ENCODE measurements around the gene TUBB2A.
"Not testable (repeated sequence)": the region's sequence is repeated elsewhere in the genome, so short reads cannot be mapped to it uniquely, and the experiment has no call there.

The TUBB2A gene

GRCh38 chr6:3202999-3203696 is 45.8 kb upstream of the TUBB2A start:
- no peaks in the 10 kb centered on the region for H3K27me3 ChIP-seq (ENCODE audit: control insufficient read depth, insufficient read depth, low read length)
- no peak overlapping the region for H3K9ac ChIP-seq
- no peaks in the 10 kb centered on the region for H3K9me3 ChIP-seq (ENCODE audit: control insufficient read depth, low read length)
- no peak for TF ChIP-seq CTCF (IDR thresholded peaks at IDR 0.05)
- H3K4me3 ChIP-seq (ENCODE audit: low read depth, low read length) = no peak overlapping the region
- no peaks in the 10 kb centered on the region for H3K36me3 ChIP-seq (ENCODE audit: control insufficient read depth, insufficient read depth, low read length)
- H3K79me2 ChIP-seq = no peaks in the 10 kb centered on the region
- H2AFZ ChIP-seq = no peak overlapping the region
- H3K4me1 ChIP-seq = no peaks in the 10 kb centered on the region
- no peak overlapping the region for H3K4me2 ChIP-seq (ENCODE audit: low read length)
- no peak overlapping the region for H3K27ac ChIP-seq

DNA sequence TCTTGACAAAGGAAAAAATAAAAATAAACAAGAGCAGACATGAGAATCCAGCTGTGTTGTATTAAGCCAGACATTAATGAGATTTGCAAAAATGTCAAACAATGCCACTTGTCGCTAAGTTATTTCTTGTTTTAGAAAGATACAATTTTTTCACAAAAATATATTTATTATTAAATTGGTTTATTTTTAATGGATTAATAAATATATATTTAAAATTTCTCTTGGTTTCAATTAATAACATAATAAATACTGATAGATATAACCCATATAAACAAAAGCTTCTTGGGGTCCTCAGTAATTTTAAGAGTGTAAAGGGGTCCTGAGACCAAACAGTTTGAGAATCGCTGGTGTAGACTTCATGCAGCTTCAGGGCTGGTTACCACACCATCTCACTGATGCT is 44.0 kb upstream of the TUBB2A start:
- no peak overlapping the region for H3K27ac ChIP-seq
- no peak overlapping the region for H2AFZ ChIP-seq
- no peak overlapping the region for H3K4me2 ChIP-seq (ENCODE audit: low read length)
- no peaks in the 10 kb centered on the region for H3K27me3 ChIP-seq (ENCODE audit: control insufficient read depth, insufficient read depth, low read length)
- no peak overlapping the region for H3K9ac ChIP-seq
- no peaks in the 10 kb centered on the region for H3K9me3 ChIP-seq (ENCODE audit: control insufficient read depth, low read length)
- H3K79me2 ChIP-seq = no peaks in the 10 kb centered on the region
- no peak overlapping the region for H3K4me3 ChIP-seq (ENCODE audit: low read depth, low read length)
- H3K36me3 ChIP-seq (ENCODE audit: control insufficient read depth, insufficient read depth, low read length) = no peaks in the 10 kb centered on the region
- no peaks in the 10 kb centered on the region for H3K4me1 ChIP-seq
- TF ChIP-seq CTCF (IDR thresholded peaks at IDR 0.05) = no peak

GRCh38 chr6:3200682-3201081 is 43.3 kb upstream of the TUBB2A start:
- H2AFZ ChIP-seq = no peak overlapping the region
- H3K36me3 ChIP-seq (ENCODE audit: control insufficient read depth, insufficient read depth, low read length) = no peaks in the 10 kb centered on the region
- TF ChIP-seq CTCF (IDR thresholded peaks at IDR 0.05) = no peak
- no peak overlapping the region for H3K9ac ChIP-seq
- no peak overlapping the region for H3K4me3 ChIP-seq (ENCODE audit: low read depth, low read length)
- no peaks in the 10 kb centered on the region for H3K27me3 ChIP-seq (ENCODE audit: control insufficient read depth, insufficient read depth, low read length)
- H3K79me2 ChIP-seq = no peaks in the 10 kb centered on the region
- no peak overlapping the region for H3K4me2 ChIP-seq (ENCODE audit: low read length)
- no peak overlapping the region for H3K27ac ChIP-seq
- H3K9me3 ChIP-seq (ENCODE audit: control insufficient read depth, low read length) = no peaks in the 10 kb centered on the region
- no peaks in the 10 kb centered on the region for H3K4me1 ChIP-seq

DNA sequence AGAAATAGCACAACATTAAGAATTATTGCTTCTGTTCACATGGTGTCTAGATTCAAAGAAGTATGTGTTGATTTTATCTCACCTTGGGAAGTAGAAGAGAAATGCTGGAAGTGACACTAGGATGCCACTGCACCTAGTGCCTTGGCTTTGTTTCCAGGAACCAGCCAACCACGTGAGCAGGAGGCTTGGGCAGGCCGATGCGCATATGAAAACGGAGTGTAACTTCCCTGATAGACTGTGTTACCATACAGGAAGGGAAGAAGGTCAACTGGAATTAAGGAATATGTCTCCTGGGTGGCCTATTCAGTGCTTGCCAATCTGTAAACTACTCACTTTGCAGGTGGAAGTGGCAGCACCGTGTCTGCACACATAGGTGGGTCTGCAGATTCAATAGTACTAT is 42.0 kb upstream of the TUBB2A start:
- Histone ChIP-seq H3K4me2 (ENCODE audit: low read length) (no peak overlapping the region), H3K36me3 (ENCODE audit: control insufficient read depth, insufficient read depth, low read length) (no peaks in the 10 kb centered on the region), H3K27ac (no peak overlapping the region), H3K27me3 (ENCODE audit: control insufficient read depth, insufficient read depth, low read length) (no peaks in the 10 kb centered on the region), H2AFZ (no peak overlapping the region), H3K9ac (no peak overlapping the region), H3K4me1 (no peaks in the 10 kb centered on the region), H3K9me3 (ENCODE audit: control insufficient read depth, low read length) (no peaks in the 10 kb centered on the region), H3K4me3 (ENCODE audit: low read depth, low read length) (no peak overlapping the region), H3K79me2 (no peaks in the 10 kb centered on the region)
- TF ChIP-seq CTCF (IDR thresholded peaks at IDR 0.05) = no peak

DNA sequence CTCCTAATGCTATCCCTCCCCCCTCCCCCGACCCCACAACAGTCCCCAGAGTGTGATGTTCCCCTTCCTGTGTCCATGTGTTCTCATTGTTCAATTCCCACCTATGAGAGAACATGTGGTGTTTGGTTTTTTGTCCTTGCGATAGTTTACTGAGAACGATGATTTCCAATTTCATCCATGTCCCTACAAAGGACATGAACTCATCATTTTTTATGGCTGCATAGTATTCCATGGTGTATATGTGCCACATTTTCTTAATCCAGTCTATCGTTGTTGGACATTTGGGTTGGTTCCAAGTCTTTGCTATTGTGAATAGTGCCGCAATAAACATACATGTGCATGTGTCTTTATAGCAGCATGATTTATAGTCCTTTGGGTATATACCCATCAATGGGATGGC is 40.4 kb upstream of the TUBB2A start:
- H3K4me2 ChIP-seq (ENCODE audit: low read length); H3K4me1 ChIP-seq; H3K27me3 ChIP-seq (ENCODE audit: control insufficient read depth, insufficient read depth, low read length); H3K27ac ChIP-seq; H3K9ac ChIP-seq; H3K79me2 ChIP-seq; H3K9me3 ChIP-seq (ENCODE audit: control insufficient read depth, low read length); H3K4me3 ChIP-seq (ENCODE audit: low read depth, low read length); H3K36me3 ChIP-seq (ENCODE audit: control insufficient read depth, insufficient read depth, low read length); H2AFZ ChIP-seq: not testable (repeated sequence)

Measured in parathyroid adenoma (tissue), 2 donors.